Left lung (tissue), 10 donors: ENCODE results near the gene ACKR3. TPM values are rescaled to one million over a fixed set of nuclear protein-coding genes. Genes with fewer than 3 reads are reported as not detected.

Source experiments
- ATAC-seq: fragments of 200-7000 bp; cut with Tn5 transposase; one replicate; pipeline ENCODE4 v1.9.1; 2020; ENCODE audit warnings: moderate library complexity
- DNase-seq, 4 donors: peaks; one replicate each; pipeline ENCODE4 v3.0.0-alpha.2; 2013 to 2020
- H3K27ac ChIP-seq, 2 donors: fragments of 200-600 bp; sonication (generic) in 1 of 2; one replicate each; pipeline versions ENCODE4 v1.5.0 to v1.8.0; 2020 to 2021
- H3K27me3 ChIP-seq, 2 donors: fragments of 200-600 bp; sonication (generic) in 1 of 2; one replicate each; pipeline versions ENCODE4 v1.5.0 to v1.8.0; 2020 to 2021
- H3K36me3 ChIP-seq, 2 donors: fragments of 200-600 bp; sonication (generic) in 1 of 2; one replicate each; pipeline versions ENCODE4 v1.5.0 to v1.8.0; 2020 to 2021
- H3K4me1 ChIP-seq, 2 donors: fragments of 200-600 bp; one replicate each; pipeline ENCODE4 v1.8.0; 2021
- H3K4me3 ChIP-seq, 2 donors: fragments of 200-600 bp; sonication (generic) in 1 of 2; one replicate each; pipeline versions ENCODE4 v1.5.0 to v1.8.0; 2020 to 2021; ENCODE audit warnings: mild to moderate bottlenecking in 1 of 2
- H3K9me3 ChIP-seq, 2 donors: fragments of 200-600 bp; sonication (generic) in 1 of 2; one replicate each; pipeline versions ENCODE4 v1.5.0 to v1.8.0; 2020 to 2021
- CTCF ChIP-seq, 2 donors: fragments of 200-600 bp; sonication (generic) in 1 of 2; IDR thresholded peaks; one replicate each; pipeline versions ENCODE4 v1.5.0 to v1.8.0; 2021; ENCODE audit warnings: antibody characterized with exemption in 2 of 2
- intact Hi-C, 2 donors: fragments of 100-400 bp; cut with DNase I; formaldehyde crosslinking; loops; one replicate each; pipeline versions ENCODE4 v1.11.2 to v1.14.2; 2022
- polyA plus RNA-seq, 6 donors: library from polyadenylated mRNA; unstranded; fragments of 120-200 nt; gene quantifications; one replicate each; pipeline ENCODE4 v1.2.1, GENCODE V29; 2013; ENCODE audit not compliant: insufficient read length in 6 of 6
- total RNA-seq, 2 donors: library from RNA; stranded (reverse); fragmentation: NEBNext Ultra II Directional; extraction: Animal tissue kit (Norgen Biotek cat#: 25700); gene quantifications; one replicate each; pipeline ENCODE4 v1.2.1, GENCODE V29; 2021
- donor health status: DM: no; HTN: yes; CAD: no.
- donor health status: DM: no; HTN: no; CAD: no.

Gene ACKR3
- total and polyA plus RNA-seq, 8 donors, result 9.9 to 49.3 (median 33.3) TPM

- H3K9me3 ChIP-seq, result no peaks in the 10 kb centered on the region
- no peak overlapping the region for H3K4me3 ChIP-seq
- no peaks in the 10 kb centered on the region for H3K36me3 ChIP-seq
- H3K27ac ChIP-seq, result no peak overlapping the region
- ATAC-seq, result no peak
- intact Hi-C loops, result no loop called here
- DNase-seq, result no peak
- no peak for TF ChIP-seq CTCF (IDR thresholded peaks at IDR 0.05)
- H3K4me1 ChIP-seq, result peaks cover 0 to 2% of the 10 kb centered on the region in 2 donors
- H3K27me3 ChIP-seq, result no peaks in the 10 kb centered on the region
These were observed 37.6 kb upstream of the ACKR3 start for GRCh38 chr2:236531996-236532395.

- Histone ChIP-seq H3K36me3 (no peaks in the 10 kb centered on the region), H3K27ac (no peak overlapping the region), H3K4me3 (no peak overlapping the region), H3K9me3 (no peaks in the 10 kb centered on the region), H3K4me1 (peaks cover 0 to 14% of the 10 kb centered on the region in 2 donors), H3K27me3 (no peaks in the 10 kb centered on the region)
- intact Hi-C loops, result no loop called here
- DNase-seq (no peak), ATAC-seq (no peak)
- no peak for TF ChIP-seq CTCF (IDR thresholded peaks at IDR 0.05)
These were observed 36.3 kb upstream of the ACKR3 start for GRCh38 chr2:236533343-236533742.

GRCh38 chr2:236535024-236535423 lies 34.6 kb upstream of the ACKR3 start:
- DNase-seq (no peak), ATAC-seq (no peak)
- peaks cover 0 to 17% of the 10 kb centered on the region in 2 donors for H3K4me1 ChIP-seq
- H3K4me3 ChIP-seq, result no peak overlapping the region
- intact Hi-C loops, result no loop called here
- no peaks in the 10 kb centered on the region for H3K27me3 ChIP-seq
- no peak for TF ChIP-seq CTCF (IDR thresholded peaks at IDR 0.05)
- no peaks in the 10 kb centered on the region for H3K9me3 ChIP-seq
- no peaks in the 10 kb centered on the region for H3K36me3 ChIP-seq
- H3K27ac ChIP-seq, result no peak overlapping the region

GRCh38 chr2:236536727-236537398 lies 32.8 kb upstream of the ACKR3 start:
- H3K27ac ChIP-seq, result no peak overlapping the region
- no peak for TF ChIP-seq CTCF (IDR thresholded peaks at IDR 0.05)
- no peaks in the 10 kb centered on the region for H3K36me3 ChIP-seq
- H3K4me3 ChIP-seq, result no peak overlapping the region
- no peaks in the 10 kb centered on the region for H3K9me3 ChIP-seq
- intact Hi-C loops, result no loop called here
- DNase-seq (peak in 1 of 4 donors; percentile 45), ATAC-seq (no peak)
- peaks cover 0 to 17% of the 10 kb centered on the region in 2 donors for H3K4me1 ChIP-seq
- H3K27me3 ChIP-seq, result no peaks in the 10 kb centered on the region

- peaks cover 0 to 17% of the 10 kb centered on the region in 2 donors for H3K4me1 ChIP-seq
- ATAC-seq (no peak), DNase-seq (no peak)
- H3K27me3 ChIP-seq, result no peaks in the 10 kb centered on the region
- TF ChIP-seq CTCF (IDR thresholded peaks at IDR 0.05), result no peak
- H3K27ac ChIP-seq, result no peak overlapping the region
- peak overlapping the region in 1 of 2 donors; percentile 9 for H3K4me3 ChIP-seq
- H3K9me3 ChIP-seq, result no peaks in the 10 kb centered on the region
- intact Hi-C loops, result no loop called here
- H3K36me3 ChIP-seq, result no peaks in the 10 kb centered on the region
These were observed 31.4 kb upstream of the ACKR3 start for GRCh38 chr2:236538242-236538641.
